Smooth muscle cell (in vitro differentiated cells): Measurements from ENCODE around the gene ITPA. TPM values are rescaled to one million over a fixed set of nuclear protein-coding genes. Genes with fewer than 3 reads are reported as not detected.

Source experiments
- DNase-seq: peaks from one replicate; lab custom pipeline; 2025; ENCODE audit not compliant: unreplicated experiment; lab: John Stamatoyannopoulos, UW
- H2AFZ ChIP-seq: fragments of 200-600 bp; sonication (generic); 2 replicates; pipeline ENCODE4 v1.6.0; 2016; ENCODE audit warnings: antibody characterized with exemption, low read depth, mild to moderate bottlenecking
- H3F3A ChIP-seq: fragments of 200-600 bp; sonication (generic); 2 replicates; pipeline ENCODE4 v1.6.0; 2017; ENCODE audit warnings: antibody characterized with exemption, low read depth
- H3K27ac ChIP-seq: fragments of 200-600 bp; sonication (generic); 2 replicates; pipeline ENCODE4 v1.5.1; 2016; ENCODE audit warnings: low read depth, mild to moderate bottlenecking
- H3K27me3 ChIP-seq: fragments of 200-600 bp; sonication (generic); 2 replicates; pipeline ENCODE4 v1.6.1; 2016; ENCODE audit warnings: low read depth, mild to moderate bottlenecking
- H3K36me3 ChIP-seq: fragments of 200-600 bp; sonication (generic); 2 replicates; pipeline ENCODE4 v1.5.1; 2016; ENCODE audit warnings: low read depth
- H3K4me1 ChIP-seq: fragments of 200-600 bp; sonication (generic); 2 replicates; pipeline ENCODE4 v1.5.1; 2016; ENCODE audit warnings: low read depth
- H3K4me2 ChIP-seq: fragments of 200-600 bp; sonication (generic); 2 replicates; pipeline ENCODE4 v1.6.0; 2016; ENCODE audit warnings: mild to moderate bottlenecking
- H3K4me3 ChIP-seq: fragments of 200-600 bp; sonication (generic); 2 replicates; pipeline ENCODE4 v1.5.1; 2016; ENCODE audit warnings: mild to moderate bottlenecking
- H3K79me2 ChIP-seq: fragments of 200-600 bp; sonication (generic); 2 replicates; pipeline ENCODE4 v1.6.0; 2016; ENCODE audit warnings: low read depth, mild to moderate bottlenecking
- H3K9ac ChIP-seq: fragments of 200-600 bp; sonication (generic); 2 replicates; pipeline ENCODE4 v1.6.0; 2016; ENCODE audit warnings: low read depth
- H3K9me3 ChIP-seq: fragments of 200-600 bp; sonication (generic); replicated peaks from 2 replicates; pipeline ENCODE4 v1.5.1; 2016; ENCODE audit warnings: low read depth
- H4K20me1 ChIP-seq: fragments of 200-600 bp; sonication (generic); 2 replicates; pipeline ENCODE4 v1.6.0; 2016; ENCODE audit warnings: low read depth
- WGBS: methylation state at CpG from one replicate; pipeline ENCODE4 v1.1.7; 2016; ENCODE audit warnings: low lambda C conversion rate; 5-methylcytosine and 5-hydroxymethylcytosine counted together
- polyA plus RNA-seq: library from polyadenylated mRNA; unstranded; fragments of >200 nt; fragmentation: Nextera tagmentation; extraction: Ambion mirVana; gene quantifications from 2 replicates; pipeline ENCODE4 v1.2.1, GENCODE V29; 2016
- total RNA-seq: library from RNA; depleted of rRNA; stranded (reverse); fragments of >200 nt; gene quantifications from 2 replicates; pipeline ENCODE4 v1.2.3, GENCODE V29; 2014
- TF ChIP-seq, protein P1 (sequence below): fragments of 200-600 bp; sonication (generic); IDR thresholded peaks from 2 replicates; pipeline ENCODE4 v1.5.1; 2017; ENCODE audit warnings: borderline replicate concordance, mild to moderate bottlenecking, antibody characterized with exemption; ENCODE audit not compliant: insufficient read depth, poor library complexity, severe bottlenecking

Gene ITPA
- total and polyA plus RNA-seq, 2 experiments from 2014 or later: 20.4 to 51.6 TPM

DNA sequence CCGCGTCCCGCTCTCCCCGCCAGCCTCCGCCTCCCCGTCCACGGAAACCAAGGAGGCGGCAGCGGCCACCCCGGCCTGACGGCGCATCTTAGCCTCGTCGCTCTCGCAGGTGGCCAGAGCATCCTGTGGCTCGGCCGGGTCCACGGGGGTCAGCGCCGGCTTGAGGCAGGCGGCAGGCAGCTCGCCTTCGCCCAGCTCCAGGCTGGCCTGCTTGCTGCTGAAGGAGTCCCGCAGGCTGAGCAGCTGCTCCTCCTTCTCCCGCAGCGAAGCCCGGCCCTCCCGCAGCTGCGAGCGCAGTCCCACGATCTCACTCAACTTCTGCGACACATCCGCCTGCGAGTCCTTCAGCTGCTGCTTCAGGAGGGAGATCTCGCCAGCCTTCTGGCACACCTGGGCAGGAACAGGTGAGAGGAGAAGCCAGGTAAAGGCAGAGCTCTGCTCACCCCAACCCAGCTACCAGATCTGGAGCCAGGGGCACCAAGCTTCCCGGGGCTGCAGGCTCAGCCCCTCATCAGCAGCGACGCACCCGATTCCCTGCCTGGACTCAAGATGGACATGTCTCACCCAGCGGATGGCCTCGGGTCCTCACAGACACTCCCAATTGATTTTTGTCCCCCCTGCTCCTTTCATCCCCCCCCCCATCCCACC is 44.4 kb upstream of the ITPA start:
- H3F3A ChIP-seq: no peaks in the 10 kb centered on the region
- TF ChIP-seq, protein P1, sequence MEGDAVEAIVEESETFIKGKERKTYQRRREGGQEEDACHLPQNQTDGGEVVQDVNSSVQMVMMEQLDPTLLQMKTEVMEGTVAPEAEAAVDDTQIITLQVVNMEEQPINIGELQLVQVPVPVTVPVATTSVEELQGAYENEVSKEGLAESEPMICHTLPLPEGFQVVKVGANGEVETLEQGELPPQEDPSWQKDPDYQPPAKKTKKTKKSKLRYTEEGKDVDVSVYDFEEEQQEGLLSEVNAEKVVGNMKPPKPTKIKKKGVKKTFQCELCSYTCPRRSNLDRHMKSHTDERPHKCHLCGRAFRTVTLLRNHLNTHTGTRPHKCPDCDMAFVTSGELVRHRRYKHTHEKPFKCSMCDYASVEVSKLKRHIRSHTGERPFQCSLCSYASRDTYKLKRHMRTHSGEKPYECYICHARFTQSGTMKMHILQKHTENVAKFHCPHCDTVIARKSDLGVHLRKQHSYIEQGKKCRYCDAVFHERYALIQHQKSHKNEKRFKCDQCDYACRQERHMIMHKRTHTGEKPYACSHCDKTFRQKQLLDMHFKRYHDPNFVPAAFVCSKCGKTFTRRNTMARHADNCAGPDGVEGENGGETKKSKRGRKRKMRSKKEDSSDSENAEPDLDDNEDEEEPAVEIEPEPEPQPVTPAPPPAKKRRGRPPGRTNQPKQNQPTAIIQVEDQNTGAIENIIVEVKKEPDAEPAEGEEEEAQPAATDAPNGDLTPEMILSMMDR: no peak
- H3K4me1 ChIP-seq: peaks cover 9% of the 10 kb centered on the region
- peaks cover 19% of the 10 kb centered on the region for H3K27me3 ChIP-seq
- H3K79me2 ChIP-seq: peaks cover 2% of the 10 kb centered on the region
- 96% methylated on average over 39 of the region's 41 CpGs for WGBS
- no peak overlapping the region for H3K4me3 ChIP-seq
- no peaks in the 10 kb centered on the region for H3K9me3 ChIP-seq
- no peak for DNase-seq
- H3K27ac ChIP-seq: no peak overlapping the region
- H3K36me3 ChIP-seq: no peaks in the 10 kb centered on the region
- no peak overlapping the region for H2AFZ ChIP-seq
- no peaks in the 10 kb centered on the region for H4K20me1 ChIP-seq
- H3K9ac ChIP-seq: no peak overlapping the region
- no peak overlapping the region for H3K4me2 ChIP-seq

- Histone ChIP-seq H3K4me1 (peaks cover 9% of the 10 kb centered on the region), H3K4me2 (no peak overlapping the region), H3K27me3 (peaks cover 19% of the 10 kb centered on the region), H4K20me1 (no peaks in the 10 kb centered on the region), H2AFZ (no peak overlapping the region), H3K27ac (no peak overlapping the region), H3K36me3 (no peaks in the 10 kb centered on the region), H3K9ac (no peak overlapping the region), H3F3A (no peaks in the 10 kb centered on the region), H3K9me3 (no peaks in the 10 kb centered on the region), H3K79me2 (no peaks in the 10 kb centered on the region), H3K4me3 (no peak overlapping the region)
- no peak for DNase-seq
- WGBS: 97% methylated on average over 45 of the region's 45 CpGs
- TF ChIP-seq, protein P1: no peak
Measured at GRCh38 chr20:3165473-3166337, 43.6 kb upstream of the ITPA start.

DNA sequence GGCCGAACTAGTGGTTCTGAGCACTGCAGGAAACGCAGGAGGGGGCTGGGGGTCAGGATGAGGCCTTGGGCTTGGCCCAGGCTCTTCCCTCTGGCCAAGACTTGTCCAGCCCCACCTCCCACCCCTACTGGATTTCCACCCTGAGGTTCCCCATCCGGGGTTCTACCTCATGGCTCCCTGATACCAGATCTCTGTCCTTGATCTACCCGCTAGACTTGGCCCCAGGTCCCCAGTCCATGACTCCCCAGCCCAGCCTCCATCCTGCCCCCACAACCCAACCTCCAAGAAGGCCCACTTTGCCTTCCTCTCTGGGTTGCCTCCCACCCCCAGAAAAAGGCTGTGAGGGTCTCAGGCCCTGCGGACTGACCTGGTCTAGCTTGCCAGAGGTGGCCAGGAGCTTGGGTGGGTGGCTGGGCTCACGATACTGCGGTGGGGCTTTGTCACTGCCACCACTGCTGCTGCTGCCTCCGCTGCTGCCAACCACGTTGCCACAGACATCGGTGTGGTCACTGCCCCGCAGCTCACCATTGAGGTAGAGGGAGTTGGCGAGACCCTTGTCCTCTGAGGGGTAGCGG is 42.9 kb upstream of the ITPA start:
- Histone ChIP-seq H2AFZ (no peak overlapping the region), H3K9ac (no peak overlapping the region), H3K4me1 (peaks cover 9% of the 10 kb centered on the region), H3K9me3 (no peaks in the 10 kb centered on the region), H3K4me3 (no peak overlapping the region), H3F3A (no peaks in the 10 kb centered on the region), H3K27ac (no peak overlapping the region), H3K36me3 (no peaks in the 10 kb centered on the region), H3K27me3 (peaks cover 19% of the 10 kb centered on the region), H4K20me1 (no peaks in the 10 kb centered on the region), H3K79me2 (no peaks in the 10 kb centered on the region), H3K4me2 (no peak overlapping the region)
- TF ChIP-seq, protein P1: no peak
- DNase-seq: no peak
- WGBS: 90% methylated on average over 13 of the region's 13 CpGs
